Heart right ventricle (tissue), 16 donors: ENCODE measurements around the gene DCAF12. TPM values are rescaled to one million over a fixed set of nuclear protein-coding genes. Genes with fewer than 3 reads are reported as not detected.

Experiments used
- ATAC-seq, 8 donors: fragments of 200-7000 bp; cut with Tn5 transposase; one replicate each; pipeline ENCODE4 v1.9.1; 2020; ENCODE audit warnings: mild to moderate bottlenecking in 8 of 8, moderate library complexity in 8 of 8, moderate number of reproducible peaks in 1 of 8
- DNase-seq, 2 donors: peaks; one replicate each; pipeline ENCODE4 v3.0.0-alpha.2; 2020
- H3K27ac ChIP-seq, 10 donors: fragments of 200-600 bp; sonication (generic) in 2 of 10; one replicate each; pipeline versions ENCODE4 v1.5.0 to v1.8.0; 2020 to 2022; ENCODE audit warnings: mild to moderate bottlenecking in 3 of 10
- H3K27me3 ChIP-seq, 7 donors: fragments of 200-600 bp; one replicate each; pipeline ENCODE4 v1.8.0; 2021 to 2022; ENCODE audit warnings: mild to moderate bottlenecking in 2 of 7
- H3K36me3 ChIP-seq, 9 donors: fragments of 200-600 bp; sonication (generic) in 1 of 9; one replicate each; pipeline versions ENCODE4 v1.5.0 to v1.8.0; 2020 to 2022; ENCODE audit warnings: mild to moderate bottlenecking in 2 of 9
- H3K4me1 ChIP-seq, 9 donors: fragments of 200-600 bp; sonication (generic) in 1 of 9; one replicate each; pipeline versions ENCODE4 v1.5.0 to v1.8.0; 2020 to 2022; ENCODE audit warnings: mild to moderate bottlenecking in 4 of 9
- H3K4me3 ChIP-seq, 10 donors: fragments of 200-600 bp; sonication (generic) in 2 of 10; one replicate each; pipeline versions ENCODE4 v1.5.0 to v1.8.0; 2020 to 2022; ENCODE audit warnings: mild to moderate bottlenecking in 7 of 10, moderate library complexity in 2 of 10
- H3K9me3 ChIP-seq, 11 donors: fragments of 200-600 bp in 10 of 11; sonication (generic) in 2 of 11; one replicate each; pipeline versions ENCODE4 v1.5.0 to v1.8.0; 2013 to 2022; ENCODE audit warnings: mild to moderate bottlenecking in 2 of 11, control low read depth in 1 of 11, moderate library complexity in 1 of 11
- WGBS, 2 donors: extraction: QIAGEN DNeasy Blood & Tissue Kit; methylation state at CpG; one replicate each; pipeline ENCODE4 v1.1.7; 2013; ENCODE audit warnings: inconsistent platforms in 1 of 2; 5-methylcytosine and 5-hydroxymethylcytosine counted together
- intact Hi-C, 10 donors: fragments of 100-400 bp; cut with DNase I; formaldehyde crosslinking; loops; one replicate each; pipeline versions ENCODE4 v1.11.1 to v1.14.2; 2022
- long read RNA-seq, 3 donors: library from polyadenylated mRNA; unstranded; transcript quantifications; one replicate each; pipeline ENCODE4 v2.0.0, GENCODE V29; 2020 to 2021
- polyA plus RNA-seq, 2 donors: library from polyadenylated mRNA; stranded (reverse); fragments of 200-250 nt; gene quantifications; one replicate each; pipeline ENCODE4 v1.2.3, GENCODE V29; 2013
- total RNA-seq, 10 donors: library from RNA; stranded (reverse); fragmentation: NEBNext Ultra II Directional in 3 of 10; extraction: Animal tissue kit (Norgen Biotek cat#: 25700) in 3 of 10; gene quantifications; one replicate each; pipeline versions ENCODE4 v1.2.1 to v1.2.4, GENCODE V29; 2021 to 2023
- TF ChIP-seq, protein P1 (sequence below), 9 donors: fragments of 200-600 bp; sonication (generic) in 2 of 9; IDR thresholded peaks; one replicate each; pipeline versions ENCODE4 v1.5.0 to v1.8.0; 2021 to 2022; ENCODE audit warnings: antibody characterized with exemption in 9 of 9, mild to moderate bottlenecking in 5 of 9, moderate library complexity in 1 of 9
- donor health status: Arrhythmogenic right ventricular cardiomyopathy.
- donor health status: ischemic (EF 13 %, LVEDD 7.1; RV severe dilation, severe dysfunction).
- donor health status: healthy with polysubstance abuse.
- donor health status: DM: no; HTN: yes; CAD: no.
- donor health status: DM: no; HTN: no; CAD: no.
- donor health status: ischemic (EF 25% LVEDD 6.9; RV normal size, moderate dysfunction).
- donor health status: ischemic (EF 25% LVEDD 5.7; RV mildly dilated, moderate dysfunction).
- donor health status: healthy.
- donor health status: DM: yes; HTN: yes; CAD: no.
- donor health status: Ischemic cardiomyopathy.
- donor health status: ischemic (EF 35%, LVEDD 5.7; RV mildly dilated, moderate dysfunction).
- donor health status: nonischemic (EF 11% LVEDD 7.7; RV severe dilation, severe dysfunction).
- donor health status: DM: yes; HTN: yes; CAD: no.
- donor health status: PGD.
- donor health status: ischemic (EF 29% LVEDD 5.4; RV normal size, mild dysfunction).
- donor health status: nonischemic (EF 23%, LVEDD 6.1; RV moderate dilation, normal function).

DCAF12 gene
- total RNA-seq = 10 to 100 TPM; 13.8 to 24.2 (median 16.7) TPM
- 1 to 10 TPM; 6.4 to 9.8 TPM for polyA plus RNA-seq
- long read RNA-seq, donor 1, transcript DCAF12-201 (9 exons, 3,667 nt) = major isoform, 14 of 19 reads
- long read RNA-seq, donor 1, partial matches to known transcripts = 1 of 19 reads
- long read RNA-seq, donor 1, other reads (novel, unspliced or antisense) = 4 of 19 reads
- long read RNA-seq, donor 2, transcript DCAF12-201 (9 exons, 3,667 nt) = major isoform, 20 of 25 reads
- long read RNA-seq, donor 2, partial matches to known transcripts = 4 of 25 reads
- long read RNA-seq, donor 2, other reads (novel, unspliced or antisense) = 1 of 25 reads
- long read RNA-seq, donor 3, transcript DCAF12-201 (9 exons, 3,667 nt) = major isoform, 45 of 55 reads
- long read RNA-seq, donor 3, partial matches to known transcripts = 5 of 55 reads
- long read RNA-seq, donor 3, other reads (novel, unspliced or antisense) = 5 of 55 reads

DNA sequence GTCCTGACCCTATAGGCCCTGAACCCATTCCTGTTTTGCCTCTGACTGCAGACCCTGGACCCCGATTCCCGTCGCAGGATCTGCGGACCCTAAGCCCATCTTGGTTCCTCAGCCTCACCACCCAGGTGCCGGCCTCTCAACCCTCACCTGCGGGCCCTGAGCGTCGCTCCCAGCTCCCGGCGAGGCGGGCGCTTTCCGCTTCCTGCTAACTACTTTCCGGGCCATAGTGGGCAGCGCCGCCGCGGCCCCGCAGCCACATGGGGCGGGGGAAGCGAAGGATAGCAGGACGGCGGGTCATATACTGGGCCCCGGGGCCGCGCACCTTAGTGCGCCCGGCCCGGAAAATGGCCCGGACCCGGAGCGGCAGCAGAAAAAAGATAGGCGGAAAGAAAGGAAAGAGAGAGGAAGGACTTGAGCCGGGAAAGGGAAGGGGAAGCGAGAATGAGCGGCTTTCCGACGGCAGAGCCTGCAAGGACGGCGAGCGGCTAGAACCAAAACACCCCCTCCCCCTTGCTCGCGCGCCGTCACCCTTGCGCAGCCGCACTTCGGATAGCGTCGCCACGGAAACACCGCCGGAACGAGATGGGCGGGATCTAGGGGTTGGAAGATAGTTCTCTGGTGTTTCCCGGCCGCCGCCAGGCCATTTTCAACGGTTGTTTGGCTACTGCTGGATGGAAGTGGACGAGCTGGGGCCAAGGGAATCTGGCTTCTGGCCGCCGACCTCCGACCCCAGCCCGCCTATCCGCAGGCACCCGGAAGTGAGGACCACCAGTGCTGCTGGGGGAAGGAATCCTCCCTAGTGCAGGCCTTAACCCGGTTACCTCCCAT is at the start of gene DCAF12:
DCAF12 (minus strand) TSS at position 492 of the 828 bp plus-strand sequence; CDS start at position 225, 267 bp downstream.
- Histone ChIP-seq H3K27me3 (no peaks in the 10 kb centered on the region), H3K36me3 (peaks cover 0 to 35% (median 0%) of the 10 kb centered on the region in 9 donors), H3K9me3 (no peaks in the 10 kb centered on the region), H3K4me3 (peak within 1 kb of the TSS; percentile 64 to 99 (median 84)), H3K27ac (peak within 1 kb of the TSS; percentile 48 to 98 (median 90)), H3K4me1 (peaks cover 0 to 50% (median 40%) of the 10 kb centered on the region in 9 donors)
- ATAC-seq (peak; percentile 97 to 99 (median 98)), DNase-seq (peak; percentile 92 to 94)
- TF ChIP-seq, protein P1, sequence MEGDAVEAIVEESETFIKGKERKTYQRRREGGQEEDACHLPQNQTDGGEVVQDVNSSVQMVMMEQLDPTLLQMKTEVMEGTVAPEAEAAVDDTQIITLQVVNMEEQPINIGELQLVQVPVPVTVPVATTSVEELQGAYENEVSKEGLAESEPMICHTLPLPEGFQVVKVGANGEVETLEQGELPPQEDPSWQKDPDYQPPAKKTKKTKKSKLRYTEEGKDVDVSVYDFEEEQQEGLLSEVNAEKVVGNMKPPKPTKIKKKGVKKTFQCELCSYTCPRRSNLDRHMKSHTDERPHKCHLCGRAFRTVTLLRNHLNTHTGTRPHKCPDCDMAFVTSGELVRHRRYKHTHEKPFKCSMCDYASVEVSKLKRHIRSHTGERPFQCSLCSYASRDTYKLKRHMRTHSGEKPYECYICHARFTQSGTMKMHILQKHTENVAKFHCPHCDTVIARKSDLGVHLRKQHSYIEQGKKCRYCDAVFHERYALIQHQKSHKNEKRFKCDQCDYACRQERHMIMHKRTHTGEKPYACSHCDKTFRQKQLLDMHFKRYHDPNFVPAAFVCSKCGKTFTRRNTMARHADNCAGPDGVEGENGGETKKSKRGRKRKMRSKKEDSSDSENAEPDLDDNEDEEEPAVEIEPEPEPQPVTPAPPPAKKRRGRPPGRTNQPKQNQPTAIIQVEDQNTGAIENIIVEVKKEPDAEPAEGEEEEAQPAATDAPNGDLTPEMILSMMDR (IDR thresholded peaks at IDR 0.05) = peak in 1 of 9 donors; percentile 15
- WGBS, 2 donors = 0% methylated on average over 67 of the region's 67 CpGs
- intact Hi-C loops = loop anchor here in 7 of 10 donors (1.0 to 10.0 kb wide), 9 partner anchors 39 to 251 kb away; partner anchors contain the start of genes UBAP1 (in 5 of the 7) and MYORG (in 1 of the 7)

DNA sequence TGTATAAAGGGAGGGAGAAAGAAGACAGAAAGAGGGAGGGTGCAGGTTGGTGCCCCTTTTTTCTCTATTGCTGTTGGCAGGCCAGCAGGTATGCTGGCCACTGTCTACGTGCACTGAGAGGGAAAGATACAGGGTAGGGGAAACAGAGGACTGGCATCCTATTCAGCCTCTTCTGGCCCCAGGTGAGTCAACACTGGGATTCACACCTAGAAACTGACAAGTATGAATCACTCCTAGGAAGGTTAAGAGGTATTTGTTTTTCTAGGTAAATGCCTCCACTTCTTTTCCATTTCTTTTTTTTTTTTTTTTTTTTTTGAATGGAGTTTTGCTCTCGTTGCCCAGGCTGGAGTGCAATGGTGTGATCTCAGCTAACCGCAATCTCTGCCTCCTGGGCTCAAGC is 49.6 kb upstream of the DCAF12 start:
- no peaks in the 10 kb centered on the region for H3K9me3 ChIP-seq
- no peaks in the 10 kb centered on the region for H3K27me3 ChIP-seq
- 64 to 74% methylated on average over 3 of the region's 3 CpGs for WGBS, 2 donors
- H3K27ac ChIP-seq = no peak overlapping the region
- intact Hi-C loops = loop anchor here in 6 of 10 donors (5.0 to 10.0 kb wide), 3 partner anchors 49 to 76 kb away; partner anchors contain the start of gene DCAF12 (in 4 of the 6)
- no peak for DNase-seq
- no peaks in the 10 kb centered on the region for H3K36me3 ChIP-seq
- no peak overlapping the region for H3K4me3 ChIP-seq
- TF ChIP-seq, protein P1 (IDR thresholded peaks at IDR 0.05) = no peak
- H3K4me1 ChIP-seq = peaks cover 0 to 38% (median 19%) of the 10 kb centered on the region in 9 donors
- ATAC-seq = no peak

DNA sequence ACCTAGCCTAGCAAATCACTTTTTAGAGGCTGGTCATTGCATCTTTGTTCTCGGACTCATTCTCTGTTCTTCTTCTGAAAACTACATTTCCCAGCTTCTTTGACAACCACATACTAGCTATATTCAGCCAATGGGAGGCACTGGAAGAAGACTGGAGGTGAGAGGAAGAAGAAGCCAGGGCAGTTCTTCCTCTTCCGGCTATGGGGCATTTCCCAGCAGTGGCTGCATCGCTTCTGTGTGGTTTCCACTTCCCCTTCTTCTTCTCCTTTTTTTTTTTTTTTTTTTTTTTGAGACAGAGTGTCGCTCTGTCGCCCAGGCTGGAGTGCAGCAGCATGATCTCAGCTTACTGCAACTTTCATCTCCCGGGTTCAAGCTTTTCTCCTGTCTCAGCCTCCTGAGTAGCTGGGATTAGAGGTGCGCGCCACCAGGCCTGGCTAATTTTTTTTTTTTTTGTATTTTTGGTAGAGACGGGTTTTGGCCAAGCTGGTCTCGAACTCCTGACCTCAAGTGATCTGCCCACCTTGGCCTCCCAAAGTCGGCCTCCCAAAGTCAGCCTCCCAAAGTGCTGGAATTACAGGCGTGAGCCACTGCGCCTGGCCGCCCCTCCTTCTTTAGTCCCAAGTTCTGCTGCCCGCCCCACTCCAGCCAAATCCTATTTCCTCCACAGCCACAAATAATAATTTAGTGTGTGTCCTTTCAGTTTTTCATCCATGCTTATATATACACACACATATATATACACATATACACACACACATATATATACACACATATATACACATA is 45.4 kb upstream of the DCAF12 start:
- Histone ChIP-seq H3K36me3 (no peaks in the 10 kb centered on the region), H3K27me3 (no peaks in the 10 kb centered on the region), H3K4me3 (no peak overlapping the region), H3K4me1 (peaks cover 0 to 26% (median 14%) of the 10 kb centered on the region in 9 donors), H3K9me3 (no peaks in the 10 kb centered on the region), H3K27ac (peak overlapping the region in 2 of 10 donors; percentile 31 to 77)
- 91 to 94% methylated on average over 15 of the region's 15 CpGs for WGBS, 2 donors
- intact Hi-C loops = loop anchor here in 2 of 10 donors (10.0 kb wide), 1 partner anchor 47 kb away; the partner anchor contains the start of gene DCAF12 (in 2 of the 2)
- DNase-seq (no peak), ATAC-seq (peak in 4 of 8 donors; percentile 34 to 64 (median 50))
- TF ChIP-seq, protein P1 (IDR thresholded peaks at IDR 0.05) = no peak
